Keratinocyte (primary cell): ENCODE results near the gene RANBP10.

ENCODE experiments used
- EZH2 ChIP-seq: IDR thresholded peaks from one replicate; pipeline ENCODE4 v1.6.1; 2012; ENCODE audit warnings: inconsistent platforms, mild to moderate bottlenecking, low read length, moderate library complexity
- TF ChIP-seq, protein P1 (sequence below), 3 experiments: IDR thresholded peaks in 1 of 3; conservative IDR thresholded peaks in 1 of 3; optimal IDR thresholded peaks in 1 of 3; 2 replicates in 2 of 3; 3 replicates in 1 of 3; pipeline versions ENCODE3 to v1.5.1; 2011; ENCODE audit warnings: low read length in 3 of 3, mild to moderate bottlenecking in 3 of 3, moderate library complexity in 2 of 3, control low read depth in 1 of 3, inconsistent platforms in 1 of 3; ENCODE audit not compliant: insufficient read depth in 2 of 3; ENCODE audit errors: extremely low read depth in 1 of 3

DNA sequence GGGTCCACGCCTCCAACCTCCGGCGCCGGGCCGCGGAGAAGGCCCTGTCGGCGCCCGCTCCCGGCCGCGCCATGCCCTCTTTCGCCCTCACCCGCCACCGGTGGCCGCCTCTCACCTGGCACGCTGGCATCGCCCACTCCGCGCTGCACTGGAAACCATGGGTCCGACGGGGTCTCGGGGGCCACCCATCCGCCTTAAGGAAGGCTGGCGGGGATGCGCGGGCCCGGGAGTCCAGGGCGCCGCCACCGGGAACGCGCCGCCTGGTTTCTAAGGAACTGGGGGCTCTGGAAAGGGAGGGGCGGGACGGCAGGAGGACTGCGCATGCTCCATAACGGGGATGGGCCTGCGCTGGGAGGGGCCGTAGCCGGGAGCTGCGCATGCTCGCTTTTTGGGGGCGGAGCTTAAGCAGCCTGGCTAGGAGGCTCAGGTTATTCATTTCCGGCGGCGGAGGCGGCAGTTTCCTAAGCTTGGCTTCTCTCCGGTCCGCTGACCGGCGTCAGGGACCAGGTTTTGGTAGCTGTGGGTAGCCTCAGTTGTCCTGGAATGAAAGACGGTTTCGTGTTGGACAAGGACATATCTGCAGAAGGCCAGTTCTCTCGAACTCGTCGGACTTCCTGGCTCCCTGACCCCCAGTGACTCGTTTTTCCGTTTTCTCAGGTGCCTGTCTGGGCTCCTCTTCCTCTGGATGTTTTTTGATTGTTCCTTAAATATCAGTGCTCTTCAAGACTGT is 87.1 kb downstream of the RANBP10 start, which contains the start of gene GFOD2:
- TF ChIP-seq, protein P1, sequence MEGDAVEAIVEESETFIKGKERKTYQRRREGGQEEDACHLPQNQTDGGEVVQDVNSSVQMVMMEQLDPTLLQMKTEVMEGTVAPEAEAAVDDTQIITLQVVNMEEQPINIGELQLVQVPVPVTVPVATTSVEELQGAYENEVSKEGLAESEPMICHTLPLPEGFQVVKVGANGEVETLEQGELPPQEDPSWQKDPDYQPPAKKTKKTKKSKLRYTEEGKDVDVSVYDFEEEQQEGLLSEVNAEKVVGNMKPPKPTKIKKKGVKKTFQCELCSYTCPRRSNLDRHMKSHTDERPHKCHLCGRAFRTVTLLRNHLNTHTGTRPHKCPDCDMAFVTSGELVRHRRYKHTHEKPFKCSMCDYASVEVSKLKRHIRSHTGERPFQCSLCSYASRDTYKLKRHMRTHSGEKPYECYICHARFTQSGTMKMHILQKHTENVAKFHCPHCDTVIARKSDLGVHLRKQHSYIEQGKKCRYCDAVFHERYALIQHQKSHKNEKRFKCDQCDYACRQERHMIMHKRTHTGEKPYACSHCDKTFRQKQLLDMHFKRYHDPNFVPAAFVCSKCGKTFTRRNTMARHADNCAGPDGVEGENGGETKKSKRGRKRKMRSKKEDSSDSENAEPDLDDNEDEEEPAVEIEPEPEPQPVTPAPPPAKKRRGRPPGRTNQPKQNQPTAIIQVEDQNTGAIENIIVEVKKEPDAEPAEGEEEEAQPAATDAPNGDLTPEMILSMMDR (optimal IDR thresholded peaks at IDR 0.05 in 1 of 3, IDR thresholded peaks at IDR 0.05 in 1 of 3, conservative IDR thresholded peaks at IDR 0.05 in 1 of 3; ENCODE audit: extremely low read depth in 1 of 3, insufficient read depth in 2 of 3, low read length in 3 of 3), result no peak
- no peak for TF ChIP-seq EZH2
